Stimulated activated CD4-positive, alpha-beta T cell treated with anti-CD3 and anti-CD28 coated beads, Interleukin-4, amount 100 ng/mL, for 48 hours (primary cell): ENCODE data around the gene KIF11.
A peak's percentile ranks its signal among the peaks of the same experiment; 100 is the strongest.
"Not testable (repeated sequence)": the region's sequence is repeated elsewhere in the genome, so short reads cannot be mapped to it uniquely, and the experiment has no call there.

ENCODE experiments used
- DNase-seq, 2 donors: peaks; one replicate each; pipeline ENCODE4 v3.0.0-alpha.2; 2020; ENCODE audit warnings: low read depth in 2 of 2

Gene KIF11

DNA sequence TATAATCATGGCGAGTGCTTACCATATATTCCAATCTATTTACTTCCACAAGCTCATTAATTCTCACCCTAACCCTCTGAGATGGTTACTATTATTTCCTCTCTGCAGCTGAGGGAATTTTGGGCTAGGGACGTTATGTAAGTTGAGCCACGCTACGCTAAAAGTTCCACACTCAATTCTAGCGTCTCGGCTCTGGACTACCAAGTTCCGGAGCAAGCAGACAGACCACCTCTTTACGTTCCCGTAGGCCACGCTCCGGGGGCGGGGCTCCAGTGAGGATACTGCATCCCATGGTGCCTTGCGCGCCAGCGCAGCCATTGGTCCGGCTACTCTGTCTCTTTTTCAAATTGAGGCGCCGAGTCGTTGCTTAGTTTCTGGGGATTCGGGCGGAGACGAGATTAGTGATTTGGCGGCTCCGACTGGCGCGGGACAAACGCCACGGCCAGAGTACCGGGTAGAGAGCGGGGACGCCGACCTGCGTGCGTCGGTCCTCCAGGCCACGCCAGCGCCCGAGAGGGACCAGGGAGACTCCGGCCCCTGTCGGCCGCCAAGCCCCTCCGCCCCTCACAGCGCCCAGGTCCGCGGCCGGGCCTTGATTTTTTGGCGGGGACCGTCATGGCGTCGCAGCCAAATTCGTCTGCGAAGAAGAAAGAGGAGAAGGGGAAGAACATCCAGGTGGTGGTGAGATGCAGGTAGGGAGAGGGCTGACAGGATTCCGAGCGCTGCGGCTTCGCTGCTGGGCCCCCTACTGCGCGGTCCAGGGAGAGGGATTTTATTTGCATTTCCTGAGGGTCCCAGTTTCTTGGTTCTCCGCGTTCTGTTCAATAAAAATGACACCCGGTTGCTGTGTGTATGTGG is at the start of gene KIF11:
Gene KIF11 (plus strand): TSS at position 370 of the 858 bp plus-strand sequence. CDS start 246 bp downstream, at position 616.
- peak; percentile 97 to 98 for DNase-seq

- no peak for DNase-seq
These were observed 48.6 kb upstream of the KIF11 start for GRCh38 chr10:92544296-92544695.

- no peak for DNase-seq
These were observed 47.4 kb upstream of the KIF11 start for GRCh38 chr10:92545556-92545955.

DNA sequence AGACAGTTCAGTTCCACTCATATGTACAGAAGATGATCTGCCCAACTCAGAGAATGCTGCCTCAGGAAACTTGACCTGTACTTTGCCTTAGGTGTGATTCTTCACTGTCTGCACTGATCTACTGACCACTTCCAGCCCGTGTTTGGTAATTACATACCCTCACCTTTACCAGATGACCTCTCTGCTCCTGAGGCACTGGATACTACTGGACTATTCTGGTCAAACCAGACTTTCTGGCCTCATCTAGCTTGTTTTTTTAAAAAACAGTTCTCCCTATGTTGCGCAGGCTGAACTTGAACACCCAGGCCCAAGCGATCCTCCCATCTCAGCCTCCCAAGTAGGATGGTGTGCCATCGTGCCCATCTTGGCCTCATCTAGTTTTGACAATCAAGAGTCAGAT is 45.3 kb upstream of the KIF11 start:
- no peak for DNase-seq

DNA sequence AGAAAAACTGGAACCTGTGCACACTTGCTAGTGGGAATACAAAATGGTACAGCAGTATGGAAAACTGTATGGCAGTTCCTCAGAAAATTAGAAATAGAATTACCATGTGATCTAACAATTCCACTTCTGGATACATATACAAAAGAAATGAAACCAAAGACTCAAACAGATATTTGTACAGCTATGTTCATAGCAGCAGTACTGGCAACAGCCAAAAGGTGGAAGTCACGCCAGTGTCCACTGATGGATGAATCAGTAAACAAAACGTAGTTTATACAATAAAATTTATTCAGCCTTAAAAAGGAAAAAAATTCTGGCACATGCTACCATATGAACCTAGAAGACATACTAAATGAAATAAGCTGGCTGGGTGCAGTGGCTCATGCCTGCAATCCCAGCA is 42.0 kb upstream of the KIF11 start:
- no peak for DNase-seq

GRCh38 chr10:92552310-92552709 is 40.6 kb upstream of the KIF11 start:
- DNase-seq = no peak

DNA sequence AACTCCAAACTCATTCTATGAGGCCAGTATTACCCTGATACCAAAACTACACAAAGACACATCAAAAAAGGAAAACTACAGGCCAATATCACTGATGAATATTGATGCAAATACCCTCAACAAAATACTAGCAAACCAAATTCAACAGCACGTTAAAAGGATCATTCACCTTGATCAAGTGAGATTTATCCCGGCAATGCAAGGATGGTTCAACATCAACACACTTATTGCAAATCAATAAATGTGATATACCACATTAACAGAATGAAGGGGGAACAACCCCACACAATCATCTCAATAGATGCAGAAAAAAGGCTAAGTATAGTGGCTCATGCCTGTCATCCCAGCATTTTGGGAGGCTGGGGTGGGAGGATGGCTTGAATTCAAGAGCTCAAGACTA is 39.0 kb upstream of the KIF11 start:
- DNase-seq = no peak

DNA sequence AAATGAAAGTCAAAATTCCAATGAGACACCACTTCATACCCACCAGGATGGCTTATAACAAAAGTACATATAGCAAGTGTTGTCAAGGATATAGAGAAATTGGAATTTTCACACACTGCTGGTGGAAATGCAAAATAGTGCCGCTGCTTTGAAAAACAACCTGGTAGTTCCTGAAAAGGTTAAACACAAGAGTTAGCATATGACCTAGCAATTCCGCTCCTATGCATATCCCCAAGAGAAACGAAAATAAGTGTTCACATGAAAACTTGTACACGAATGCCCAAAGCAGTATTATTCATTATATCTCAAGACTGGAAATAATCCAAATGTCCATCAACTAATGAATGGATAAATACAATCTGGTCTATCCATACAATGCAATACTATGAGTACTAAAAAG is 33.9 kb upstream of the KIF11 start:
- DNase-seq = no peak

DNA sequence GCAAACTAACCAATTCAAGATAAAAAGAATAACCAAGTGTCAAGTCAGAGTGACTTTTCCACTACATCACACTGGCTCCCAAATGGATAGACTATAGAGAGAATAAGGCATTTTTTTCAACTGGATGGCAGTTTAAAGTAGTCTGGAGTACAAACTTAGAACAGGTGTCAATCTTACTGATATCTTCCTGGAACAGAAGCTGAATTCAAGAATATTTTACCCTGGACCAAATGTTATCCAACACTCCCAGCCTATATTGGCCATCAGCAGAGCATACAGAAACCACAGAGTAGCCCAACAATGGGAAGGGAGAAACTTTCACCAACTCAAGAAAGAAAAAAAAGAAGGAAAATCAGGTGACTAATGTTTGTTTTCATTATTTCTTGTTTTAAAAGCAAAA is 30.5 kb upstream of the KIF11 start:
- no peak for DNase-seq

- DNase-seq = no peak
These were observed 24.9 kb upstream of the KIF11 start for GRCh38 chr10:92567952-92568600.

DNA sequence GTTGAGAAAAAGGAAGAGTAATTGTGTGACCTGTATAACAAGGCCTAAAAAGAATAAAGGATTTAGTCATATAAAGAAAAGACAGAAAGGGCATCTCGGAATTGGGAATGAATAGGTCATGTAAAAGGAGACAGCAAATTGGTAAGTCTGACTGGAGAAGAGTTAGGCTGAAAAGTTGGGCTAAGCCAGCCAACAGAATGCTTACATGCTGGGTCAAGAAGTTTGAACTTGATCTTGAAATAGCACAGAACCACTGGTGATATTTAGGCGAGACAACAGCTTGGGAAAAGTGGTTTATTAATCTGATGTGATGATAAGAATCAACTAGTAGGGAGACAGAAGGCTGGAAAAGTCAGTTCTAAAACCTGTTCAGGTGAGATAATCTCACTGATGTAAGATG is 23.9 kb upstream of the KIF11 start:
- no peak for DNase-seq

GRCh38 chr10:92569663-92570062 is 23.3 kb upstream of the KIF11 start:
- DNase-seq = not testable (repeated sequence)

DNA sequence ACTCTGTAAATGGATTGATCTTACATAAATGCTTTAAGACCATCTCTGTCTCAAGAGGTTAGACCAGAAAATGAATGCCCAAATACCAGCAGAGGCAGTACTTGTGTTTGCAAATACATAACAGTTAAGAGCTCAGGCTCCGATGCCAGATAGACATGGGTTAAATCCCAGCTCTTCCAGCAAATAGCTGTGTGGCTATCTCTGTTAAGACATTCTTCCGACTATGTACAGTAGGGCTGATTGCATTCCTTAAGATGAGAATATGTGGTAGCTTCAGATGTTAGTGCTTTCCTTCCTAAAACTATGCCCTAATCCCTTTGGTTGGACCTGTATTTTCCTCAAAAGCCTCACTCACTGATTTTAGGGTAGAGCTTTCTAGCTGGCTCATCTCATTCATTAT is 21.3 kb upstream of the KIF11 start:
- DNase-seq = no peak

GRCh38 chr10:92572362-92573090 is 20.4 kb upstream of the KIF11 start:
- DNase-seq = no peak

DNA sequence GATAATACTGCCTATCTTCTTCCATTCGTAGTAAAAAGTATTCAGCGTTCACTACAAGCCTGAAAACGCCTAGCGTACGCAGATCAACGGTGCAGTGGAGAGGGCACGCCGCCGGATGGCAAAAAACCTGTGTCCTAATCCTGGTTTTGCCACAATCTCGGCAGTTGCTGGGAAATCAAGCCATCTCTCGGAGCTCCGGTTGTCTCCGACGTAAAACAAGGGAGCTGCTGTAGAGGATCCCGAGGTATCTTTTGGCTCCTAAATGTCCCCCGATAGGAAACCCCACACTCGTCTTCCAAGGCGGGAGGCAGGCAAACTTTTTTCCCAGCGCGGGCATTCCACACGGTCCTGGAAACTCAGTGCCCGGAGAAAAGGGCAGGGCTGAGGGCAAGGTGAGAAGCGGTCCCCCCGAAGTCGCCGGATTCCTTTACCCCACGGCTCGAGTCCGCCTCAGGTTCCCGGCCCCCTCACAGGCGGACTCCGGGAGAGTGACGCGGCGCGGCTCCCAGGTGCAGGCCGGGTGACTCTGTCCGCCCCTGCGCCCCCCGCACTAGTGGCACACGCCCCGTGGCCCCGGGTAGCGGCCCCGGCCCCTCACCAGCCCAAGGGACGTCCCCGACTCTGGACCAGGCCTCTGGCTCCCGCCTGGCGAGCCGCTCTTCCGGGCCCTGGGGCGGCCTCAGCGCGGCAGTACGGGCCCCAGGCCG is 19.7 kb upstream of the KIF11 start:
- DNase-seq = peak; percentile 11 to 22

DNA sequence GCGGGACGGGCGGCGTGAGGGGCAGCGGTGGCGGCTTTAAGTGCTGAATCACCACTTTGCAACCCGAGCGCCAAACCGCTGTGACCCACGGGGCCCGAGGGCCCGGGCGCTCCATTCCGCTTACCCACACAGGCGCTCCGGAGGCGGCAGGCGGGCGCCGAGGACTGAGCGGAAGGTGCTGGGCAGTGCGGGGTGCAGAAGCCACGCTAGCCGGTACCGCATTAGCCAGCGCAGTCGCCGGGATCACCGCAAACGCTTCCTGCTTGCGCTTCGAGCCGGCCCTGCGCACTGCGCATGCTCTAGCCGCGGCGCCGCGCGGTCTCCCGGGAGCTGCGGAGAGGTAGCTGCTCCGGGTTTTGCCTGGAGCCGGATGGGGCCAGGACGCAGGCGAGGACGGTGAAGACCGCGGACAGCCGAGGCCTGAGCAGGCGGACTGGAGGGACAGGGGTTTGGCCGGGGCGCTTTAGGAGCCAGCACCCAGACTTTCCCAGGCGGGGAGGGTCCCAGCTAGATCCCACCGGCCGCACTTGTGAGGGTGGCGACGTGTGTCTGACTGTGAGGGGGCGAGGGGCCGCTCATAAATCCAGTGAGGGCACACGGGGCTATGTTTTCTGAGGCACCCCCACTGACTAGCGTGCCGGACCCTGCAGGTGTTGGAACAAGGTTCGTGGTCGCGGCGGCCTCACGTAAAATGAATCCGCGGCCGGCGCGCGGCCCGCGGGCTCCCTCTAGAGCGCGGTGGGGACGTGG is 19.0 kb upstream of the KIF11 start, which contains the start of gene IDE:
Gene IDE (minus strand): TSS at position 296 of the 750 bp plus-strand sequence. CDS start 74 bp downstream, at position 222.
- peak; percentile 66 to 79 for DNase-seq

DNA sequence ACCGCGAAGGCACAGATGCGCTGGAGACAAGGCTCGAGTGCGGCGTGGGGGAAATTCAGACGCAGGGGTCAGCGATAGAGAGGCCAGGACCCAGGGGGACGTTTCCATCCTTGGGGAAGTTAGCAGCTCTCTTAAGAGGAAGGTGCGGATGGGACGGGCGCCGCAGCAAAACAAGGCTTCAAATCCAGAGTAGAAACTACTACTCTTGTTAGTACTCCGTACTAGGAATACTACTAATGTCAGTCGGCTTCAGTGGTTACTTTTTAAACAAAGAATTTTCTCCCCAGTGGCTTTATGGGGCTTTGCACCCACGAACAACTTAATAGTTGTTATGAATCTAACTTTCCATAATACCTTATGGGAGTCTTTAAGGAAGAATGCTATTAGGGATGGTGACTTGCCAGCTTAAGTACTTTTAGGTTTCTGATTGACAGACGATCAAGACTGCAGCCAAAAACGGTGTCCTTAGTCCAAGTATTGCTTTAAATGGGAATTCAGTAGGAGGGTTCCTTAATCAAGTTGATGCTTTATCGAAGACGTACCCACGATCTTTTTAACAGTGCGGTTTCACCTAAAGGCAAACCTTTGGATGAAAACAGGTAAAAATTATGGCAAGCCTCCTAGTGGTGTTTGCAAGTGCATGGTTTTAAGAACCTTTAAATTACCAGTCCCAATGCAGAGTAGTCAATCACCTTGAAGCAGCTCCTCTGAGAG is 18.2 kb upstream of the KIF11 start:
- no peak for DNase-seq

GRCh38 chr10:92575961-92576360 is 17.0 kb upstream of the KIF11 start:
- no peak for DNase-seq

- not testable (repeated sequence) for DNase-seq
These were observed 10.6 kb upstream of the KIF11 start for GRCh38 chr10:92582347-92582746.
